Measurements from ENCODE around the gene FYB2. TPM values are rescaled to one million over a fixed set of nuclear protein-coding genes. Genes with fewer than 3 reads are reported as not detected.

The FYB2 gene
- total and polyA plus RNA-seq, 9 donors: 0.06 to 0.82 (median 0.18) TPM; not detected in 5

GRCh38 chr1:56854521-56855099 lies 35.4 kb upstream of the FYB2 start, which contains the start of gene C8A:
TSS of gene C8A (plus strand) at chr1:56854797. CDS start at chr1:56854902, 105 bp downstream.
- Histone ChIP-seq H3K4me3 (ENCODE audit: low read length) (no peak within 1 kb of the TSS), H3K4me1 (ENCODE audit: control insufficient read depth, insufficient read depth, low read length) (no peaks in the 10 kb centered on the region), H3K36me3 (ENCODE audit: control insufficient read depth, insufficient read depth, low read length) (no peaks in the 10 kb centered on the region), H3K9me3 (replicated peaks; ENCODE audit: control insufficient read depth, low read depth, low read length) (no peaks in the 10 kb centered on the region), H3K27ac (ENCODE audit: low read length) (no peak within 1 kb of the TSS), H3K27me3 (ENCODE audit: control insufficient read depth, insufficient read depth, low read length) (no peaks in the 10 kb centered on the region)
- no CpG with 5 or more reads among the region's 3 CpGs for WGBS (ENCODE audit: insufficient coverage)
- DNase-seq: no peak

- no peak for DNase-seq
- Histone ChIP-seq H3K4me1 (ENCODE audit: control insufficient read depth, insufficient read depth, low read length) (no peaks in the 10 kb centered on the region), H3K4me3 (ENCODE audit: low read length) (no peak overlapping the region), H3K27ac (ENCODE audit: low read length) (no peak overlapping the region), H3K27me3 (ENCODE audit: control insufficient read depth, insufficient read depth, low read length) (no peaks in the 10 kb centered on the region), H3K36me3 (ENCODE audit: control insufficient read depth, insufficient read depth, low read length) (no peaks in the 10 kb centered on the region), H3K9me3 (replicated peaks; ENCODE audit: control insufficient read depth, low read depth, low read length) (no peaks in the 10 kb centered on the region)
- WGBS (ENCODE audit: insufficient coverage): 29% methylated on average over 1 of the region's 1 CpG
These were observed 33.3 kb upstream of the FYB2 start for GRCh38 chr1:56852476-56852875.

- DNase-seq: no peak
- Histone ChIP-seq H3K4me3 (ENCODE audit: low read length) (no peak overlapping the region), H3K9me3 (replicated peaks; ENCODE audit: control insufficient read depth, low read depth, low read length) (no peaks in the 10 kb centered on the region), H3K27ac (ENCODE audit: low read length) (no peak overlapping the region), H3K4me1 (ENCODE audit: control insufficient read depth, insufficient read depth, low read length) (no peaks in the 10 kb centered on the region), H3K27me3 (ENCODE audit: control insufficient read depth, insufficient read depth, low read length) (no peaks in the 10 kb centered on the region), H3K36me3 (ENCODE audit: control insufficient read depth, insufficient read depth, low read length) (no peaks in the 10 kb centered on the region)
- WGBS (ENCODE audit: insufficient coverage): 72% methylated on average over 4 of the region's 5 CpGs
These were observed 31.7 kb upstream of the FYB2 start for GRCh38 chr1:56850922-56851321.

- no peaks in the 10 kb centered on the region for H3K4me1 ChIP-seq (ENCODE audit: control insufficient read depth, insufficient read depth, low read length)
- no peaks in the 10 kb centered on the region for H3K9me3 ChIP-seq (replicated peaks; ENCODE audit: control insufficient read depth, low read depth, low read length)
- H3K27me3 ChIP-seq (ENCODE audit: control insufficient read depth, insufficient read depth, low read length): no peaks in the 10 kb centered on the region
- no peak overlapping the region for H3K4me3 ChIP-seq (ENCODE audit: low read length)
- no peak for DNase-seq
- H3K27ac ChIP-seq (ENCODE audit: low read length): no peak overlapping the region
- 100% methylated on average over 2 of the region's 2 CpGs for WGBS (ENCODE audit: insufficient coverage)
- no peaks in the 10 kb centered on the region for H3K36me3 ChIP-seq (ENCODE audit: control insufficient read depth, insufficient read depth, low read length)
These were observed 31.2 kb upstream of the FYB2 start for GRCh38 chr1:56850411-56850810.

- 81% methylated on average over 4 of the region's 7 CpGs for WGBS (ENCODE audit: insufficient coverage)
These were observed 30.5 kb upstream of the FYB2 start for GRCh38 chr1:56849750-56850149.

GRCh38 chr1:56845343-56845742 lies 26.1 kb upstream of the FYB2 start:
- Histone ChIP-seq H3K4me3 (ENCODE audit: low read length) (no peak overlapping the region), H3K36me3 (ENCODE audit: control insufficient read depth, insufficient read depth, low read length) (no peaks in the 10 kb centered on the region), H3K9me3 (replicated peaks; ENCODE audit: control insufficient read depth, low read depth, low read length) (no peaks in the 10 kb centered on the region), H3K27me3 (ENCODE audit: control insufficient read depth, insufficient read depth, low read length) (peaks cover 2% of the 10 kb centered on the region), H3K4me1 (ENCODE audit: control insufficient read depth, insufficient read depth, low read length) (no peaks in the 10 kb centered on the region), H3K27ac (ENCODE audit: low read length) (no peak overlapping the region)
- WGBS (ENCODE audit: insufficient coverage): 90% methylated on average over 3 of the region's 3 CpGs
- DNase-seq: no peak

More at GRCh38 chr1:56849750-56850149, 30.5 kb upstream of the FYB2 start:
- Histone ChIP-seq H3K9me3 (replicated peaks; ENCODE audit: control insufficient read depth, low read depth, low read length) (no peaks in the 10 kb centered on the region), H3K4me3 (ENCODE audit: low read length) (no peak overlapping the region), H3K27ac (ENCODE audit: low read length) (no peak overlapping the region), H3K27me3 (ENCODE audit: control insufficient read depth, insufficient read depth, low read length) (peaks cover under 1% of the 10 kb centered on the region), H3K4me1 (ENCODE audit: control insufficient read depth, insufficient read depth, low read length) (no peaks in the 10 kb centered on the region), H3K36me3 (ENCODE audit: control insufficient read depth, insufficient read depth, low read length) (no peaks in the 10 kb centered on the region)
- DNase-seq: no peak

- Histone ChIP-seq H3K27me3 (ENCODE audit: control insufficient read depth, insufficient read depth, low read length) (peaks cover 2% of the 10 kb centered on the region), H3K4me3 (ENCODE audit: low read length) (no peak overlapping the region), H3K27ac (ENCODE audit: low read length) (no peak overlapping the region), H3K4me1 (ENCODE audit: control insufficient read depth, insufficient read depth, low read length) (no peaks in the 10 kb centered on the region), H3K36me3 (ENCODE audit: control insufficient read depth, insufficient read depth, low read length) (no peaks in the 10 kb centered on the region), H3K9me3 (replicated peaks; ENCODE audit: control insufficient read depth, low read depth, low read length) (peaks cover 3% of the 10 kb centered on the region)
- 45% methylated on average over 6 of the region's 9 CpGs for WGBS (ENCODE audit: insufficient coverage)
- no peak for DNase-seq
These were observed 25.4 kb upstream of the FYB2 start for GRCh38 chr1:56844545-56845136.

- Histone ChIP-seq H3K4me3 (ENCODE audit: low read length) (no peak overlapping the region), H3K4me1 (ENCODE audit: control insufficient read depth, insufficient read depth, low read length) (no peaks in the 10 kb centered on the region), H3K9me3 (replicated peaks; ENCODE audit: control insufficient read depth, low read depth, low read length) (peaks cover 3% of the 10 kb centered on the region), H3K27ac (ENCODE audit: low read length) (no peak overlapping the region), H3K36me3 (ENCODE audit: control insufficient read depth, insufficient read depth, low read length) (no peaks in the 10 kb centered on the region), H3K27me3 (ENCODE audit: control insufficient read depth, insufficient read depth, low read length) (peaks cover 2% of the 10 kb centered on the region)
- DNase-seq: no peak
- WGBS (ENCODE audit: insufficient coverage): 57% methylated on average over 1 of the region's 3 CpGs
These were observed 24.3 kb upstream of the FYB2 start for GRCh38 chr1:56843544-56843943.

- H3K36me3 ChIP-seq (ENCODE audit: control insufficient read depth, insufficient read depth, low read length): no peaks in the 10 kb centered on the region
- H3K4me1 ChIP-seq (ENCODE audit: control insufficient read depth, insufficient read depth, low read length): no peaks in the 10 kb centered on the region
- 44% methylated on average over 2 of the region's 3 CpGs for WGBS (ENCODE audit: insufficient coverage)
- no peaks in the 10 kb centered on the region for H3K27me3 ChIP-seq (ENCODE audit: control insufficient read depth, insufficient read depth, low read length)
- no peak overlapping the region for H3K4me3 ChIP-seq (ENCODE audit: low read length)
- H3K9me3 ChIP-seq (replicated peaks; ENCODE audit: control insufficient read depth, low read depth, low read length): peaks cover 3% of the 10 kb centered on the region
- DNase-seq: no peak
- no peak overlapping the region for H3K27ac ChIP-seq (ENCODE audit: low read length)
These were observed 19.6 kb upstream of the FYB2 start for GRCh38 chr1:56838759-56839158.

GRCh38 chr1:56837244-56837939 lies 18.2 kb upstream of the FYB2 start:
- Histone ChIP-seq H3K27me3 (ENCODE audit: control insufficient read depth, insufficient read depth, low read length) (no peaks in the 10 kb centered on the region), H3K4me1 (ENCODE audit: control insufficient read depth, insufficient read depth, low read length) (no peaks in the 10 kb centered on the region), H3K36me3 (ENCODE audit: control insufficient read depth, insufficient read depth, low read length) (no peaks in the 10 kb centered on the region), H3K27ac (ENCODE audit: low read length) (no peak overlapping the region), H3K9me3 (replicated peaks; ENCODE audit: control insufficient read depth, low read depth, low read length) (peaks cover 3% of the 10 kb centered on the region), H3K4me3 (ENCODE audit: low read length) (no peak overlapping the region)
- 28% methylated on average over 6 of the region's 9 CpGs for WGBS (ENCODE audit: insufficient coverage)
- no peak for DNase-seq
